Activated CD8-positive, alpha-beta T cell treated with anti-CD3 and anti-CD28 coated beads, Interleukin-2, amount 10 ng/mL, durations not matched to agents 7 days and 5 days (primary cell): ENCODE data around the gene SPACA5. TPM values are rescaled to one million over a fixed set of nuclear protein-coding genes. Genes with fewer than 3 reads are reported as not detected.

ENCODE experiments used
- ATAC-seq: fragments of 150-1000 bp; cut with Tn5 transposase; one replicate; pipeline ENCODE4 v1.10.0; 2021; ENCODE audit warnings: moderate library complexity
- CTCF ChIA-PET: fragments of 350-600 bp; sonication (Branson Sonifier 250); formaldehyde crosslinking; loops from one replicate; lab custom pipeline; 2021; ENCODE audit warnings: antibody characterized with exemption; lab: Charles Lee
- POLR2A ChIA-PET: fragments of 350-600 bp; sonication (Branson Sonifier 250); formaldehyde crosslinking; loops from one replicate; lab custom pipeline; 2021; ENCODE audit warnings: antibody characterized with exemption; lab: Charles Lee
- DNase-seq: peaks from one replicate; pipeline ENCODE4 v3.0.0-alpha.2; 2020
- H3K27ac Mint-ChIP-seq: one replicate; pipeline ENCODE4 v1.8.0; 2021; ENCODE audit warnings: mild to moderate bottlenecking, mixed read lengths
- H3K27me3 Mint-ChIP-seq: one replicate; pipeline ENCODE4 v1.8.0; 2021; ENCODE audit warnings: low read depth, mixed read lengths
- H3K36me3 Mint-ChIP-seq: one replicate; pipeline ENCODE4 v1.8.0; 2021; ENCODE audit warnings: low read depth, mixed read lengths
- H3K4me1 Mint-ChIP-seq: one replicate; pipeline ENCODE4 v1.8.0; 2021; ENCODE audit warnings: low read depth, mixed read lengths
- H3K4me3 Mint-ChIP-seq: one replicate; pipeline ENCODE4 v1.8.0; 2021; ENCODE audit warnings: mild to moderate bottlenecking, mixed read lengths
- H3K9me3 Mint-ChIP-seq: one replicate; pipeline ENCODE4 v1.8.0; 2022; ENCODE audit warnings: mixed read lengths; ENCODE audit not compliant: insufficient read depth
- total RNA-seq, 2 experiments: library from RNA; stranded (reverse); gene quantifications; one replicate each; pipeline ENCODE4 v1.2.3, GENCODE V29; 2021

The SPACA5 gene
- total RNA-seq, 2 experiments from 2014 or later: not detected

DNA sequence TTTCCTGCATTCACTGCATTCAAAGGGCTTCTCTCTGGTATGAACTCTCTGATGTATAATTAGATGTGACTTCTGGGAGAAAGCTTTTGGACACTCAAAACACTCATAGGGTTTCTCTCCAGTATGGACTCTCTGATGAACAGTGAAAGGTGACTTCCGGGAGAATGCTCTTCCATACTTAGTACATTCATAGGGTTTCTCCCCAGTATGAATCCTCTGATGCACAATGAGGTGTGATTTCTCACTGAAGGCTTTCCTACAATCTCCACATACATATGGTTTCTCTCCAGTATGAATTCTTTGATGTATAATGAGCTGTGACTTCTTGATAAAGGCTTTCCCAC, 52.5 kb downstream of the SPACA5 start:
- ChIA-PET POLR2A (no interaction called here), CTCF (no interaction called here)
- Mint-ChIP-seq H3K27ac (no peak overlapping the region), H3K9me3 (peaks cover 27% of the 10 kb centered on the region), H3K36me3 (peaks cover 38% of the 10 kb centered on the region), H3K4me1 (peaks cover 5% of the 10 kb centered on the region), H3K4me3 (no peak overlapping the region), H3K27me3 (no peaks in the 10 kb centered on the region)
- DNase-seq: no peak
- no peak for ATAC-seq

Other genes with a start within 250 kb of the SPACA5 start
- 10 to 100 TPM in 1 of 2 experiments, 1 to 10 TPM in 1; 9.4 to 10.4 TPM for gene ZNF81, start 170.1 kb upstream of the SPACA5 start, total RNA-seq
- gene ZNF182, start 3.0 kb upstream of the SPACA5 start, total RNA-seq: 10 to 100 TPM in 1 of 2 experiments, 1 to 10 TPM in 1; 9.0 to 10.2 TPM
- 1 to 10 TPM in 1 of 2 experiments, under 1 TPM in 1; 0.99 to 1.6 TPM for gene ZNF630, start 64.7 kb downstream of the SPACA5 start, total RNA-seq
- gene SPACA5B, start 123.6 kb downstream of the SPACA5 start, total RNA-seq: not detected
- not detected for gene SSX5, start 189.8 kb downstream of the SPACA5 start, total RNA-seq
- gene SSX1, start 248.4 kb downstream of the SPACA5 start, total RNA-seq: not detected